Activated T-cell treated with anti-CD3 and anti-CD28 coated beads, Interleukin-2, amount 50 U/mL, for 72 hours (primary cell): ENCODE data around the gene PLD3. TPM values are rescaled to one million over a fixed set of nuclear protein-coding genes. Genes with fewer than 3 reads are reported as not detected.
A peak's percentile ranks its signal among the peaks of the same experiment; 100 is the strongest.
"Not testable (repeated sequence)": the region's sequence is repeated elsewhere in the genome, so short reads cannot be mapped to it uniquely, and the experiment has no call there.

Experiments
- ATAC-seq, 2 donors: fragments of 150-1000 bp; cut with Tn5 transposase; replicated peaks in 1 of 2; 2 replicates each; pipeline ENCODE4 v1.10.0; 2021; ENCODE audit warnings: moderate library complexity in 2 of 2, mild to moderate bottlenecking in 1 of 2
- DNase-seq, 2 donors: peaks; one replicate each; pipeline ENCODE4 v3.0.0; 2021 to 2022; ENCODE audit warnings: mixed read lengths in 1 of 2
- H3K27ac Mint-ChIP-seq: one replicate; pipeline ENCODE4 v1.8.0; 2022; ENCODE audit warnings: mild to moderate bottlenecking, moderate library complexity, mixed read lengths
- H3K27me3 Mint-ChIP-seq: one replicate; pipeline ENCODE4 v1.8.0; 2022; ENCODE audit warnings: low read depth, mixed read lengths
- H3K36me3 Mint-ChIP-seq, 2 donors: one replicate each; pipeline ENCODE4 v1.8.0; 2022; ENCODE audit warnings: mixed read lengths in 2 of 2, mild to moderate bottlenecking in 1 of 2; ENCODE audit not compliant: insufficient read depth in 2 of 2
- H3K4me1 Mint-ChIP-seq: one replicate; pipeline ENCODE4 v1.8.0; 2022; ENCODE audit warnings: low read depth, mixed read lengths
- H3K4me3 Mint-ChIP-seq, 2 donors: one replicate each; pipeline ENCODE4 v1.8.0; 2022; ENCODE audit warnings: mild to moderate bottlenecking in 2 of 2, mixed read lengths in 2 of 2, moderate library complexity in 2 of 2
- H3K9me3 Mint-ChIP-seq, 2 donors: one replicate each; pipeline ENCODE4 v1.8.0; 2022; ENCODE audit warnings: mixed read lengths in 2 of 2
- total RNA-seq, 2 donors: library from RNA; stranded (reverse); gene quantifications; one replicate each; pipeline ENCODE4 v1.2.3, GENCODE V29; 2022

Gene PLD3
- total RNA-seq, 2 donors from 2014 or later, result 99.8 to 102 TPM

- ATAC-seq (no peak), DNase-seq (no peak)
- no peaks in the 10 kb centered on the region for H3K36me3 Mint-ChIP-seq
- H3K4me3 Mint-ChIP-seq, result no peak overlapping the region
- no peak overlapping the region for H3K27ac Mint-ChIP-seq
- no peaks in the 10 kb centered on the region for H3K9me3 Mint-ChIP-seq
- peaks cover 24% of the 10 kb centered on the region for H3K4me1 Mint-ChIP-seq
- no peaks in the 10 kb centered on the region for H3K27me3 Mint-ChIP-seq
Measured at GRCh38 chr19:40407714-40408597, 59.5 kb downstream of the PLD3 start.

GRCh38 chr19:40408598-40408925 lies 60.1 kb downstream of the PLD3 start:
- H3K36me3 Mint-ChIP-seq, DNase-seq, H3K27ac Mint-ChIP-seq: not testable (repeated sequence)

GRCh38 chr19:40410030-40410389 lies 61.5 kb downstream of the PLD3 start:
- no peaks in the 10 kb centered on the region for H3K9me3 Mint-ChIP-seq
- peaks cover 8% of the 10 kb centered on the region for H3K4me1 Mint-ChIP-seq
- DNase-seq (no peak), ATAC-seq (no peak)
- H3K27ac Mint-ChIP-seq, result no peak overlapping the region
- H3K4me3 Mint-ChIP-seq, result no peak overlapping the region
- no peaks in the 10 kb centered on the region for H3K36me3 Mint-ChIP-seq
- H3K27me3 Mint-ChIP-seq, result no peaks in the 10 kb centered on the region

More at GRCh38 chr19:40408598-40408925, 60.1 kb downstream of the PLD3 start:
- ATAC-seq, H3K27me3 Mint-ChIP-seq, H3K9me3 Mint-ChIP-seq, H3K4me3 Mint-ChIP-seq: not testable (repeated sequence)
- peaks cover 18% of the 10 kb centered on the region for H3K4me1 Mint-ChIP-seq

GRCh38 chr19:40411125-40411842 lies 62.8 kb downstream of the PLD3 start:
- ATAC-seq, result no peak
- Mint-ChIP-seq H3K27ac (no peak overlapping the region), H3K4me1 (peaks cover 8% of the 10 kb centered on the region), H3K4me3 (no peak overlapping the region), H3K27me3 (no peaks in the 10 kb centered on the region), H3K36me3 (no peaks in the 10 kb centered on the region), H3K9me3 (no peaks in the 10 kb centered on the region)
- no peak for DNase-seq

GRCh38 chr19:40411958-40412499 lies 63.5 kb downstream of the PLD3 start:
- no peak for ATAC-seq
- no peaks in the 10 kb centered on the region for H3K27me3 Mint-ChIP-seq
- no peaks in the 10 kb centered on the region for H3K36me3 Mint-ChIP-seq
- no peak overlapping the region for H3K4me3 Mint-ChIP-seq
- DNase-seq, result no peak
- H3K9me3 Mint-ChIP-seq, result no peaks in the 10 kb centered on the region
- H3K4me1 Mint-ChIP-seq, result peaks cover 12% of the 10 kb centered on the region
- H3K27ac Mint-ChIP-seq, result no peak overlapping the region

- DNase-seq (no peak), ATAC-seq (no peak)
- H3K9me3 Mint-ChIP-seq, result no peaks in the 10 kb centered on the region
- no peak overlapping the region for H3K27ac Mint-ChIP-seq
- no peak overlapping the region for H3K4me3 Mint-ChIP-seq
- H3K27me3 Mint-ChIP-seq, result no peaks in the 10 kb centered on the region
- H3K36me3 Mint-ChIP-seq, result no peaks in the 10 kb centered on the region
- H3K4me1 Mint-ChIP-seq, result peaks cover 13% of the 10 kb centered on the region
Measured at GRCh38 chr19:40412866-40413265, 64.4 kb downstream of the PLD3 start.

- peaks cover 14% of the 10 kb centered on the region for H3K4me1 Mint-ChIP-seq
- no peak within 1 kb of the TSS for H3K4me3 Mint-ChIP-seq
- H3K27me3 Mint-ChIP-seq, result peaks cover 3% of the 10 kb centered on the region
- DNase-seq (no peak), ATAC-seq (no peak)
- H3K27ac Mint-ChIP-seq, result no peak within 1 kb of the TSS
- H3K36me3 Mint-ChIP-seq, result no peaks in the 10 kb centered on the region
- H3K9me3 Mint-ChIP-seq, result no peaks in the 10 kb centered on the region
Measured at GRCh38 chr19:40413291-40413845, 64.9 kb downstream of the PLD3 start, which contains the start of gene PRX. PRX (minus strand) TSS chr19:40413378; CDS start chr19:40407932, 5,446 bp downstream.

GRCh38 chr19:40414542-40415535 lies 66.3 kb downstream of the PLD3 start:
- ATAC-seq (no peak), DNase-seq (no peak)
- Mint-ChIP-seq H3K36me3 (no peaks in the 10 kb centered on the region), H3K27me3 (peaks cover 5% of the 10 kb centered on the region), H3K9me3 (no peaks in the 10 kb centered on the region), H3K27ac (no peak overlapping the region), H3K4me1 (peaks cover 23% of the 10 kb centered on the region), H3K4me3 (no peak overlapping the region)

GRCh38 chr19:40415768-40416167 lies 67.3 kb downstream of the PLD3 start:
- ATAC-seq (no peak), DNase-seq (no peak)
- Mint-ChIP-seq H3K9me3 (no peaks in the 10 kb centered on the region), H3K27me3 (peaks cover 5% of the 10 kb centered on the region), H3K4me1 (peaks cover 25% of the 10 kb centered on the region), H3K4me3 (no peak overlapping the region), H3K36me3 (no peaks in the 10 kb centered on the region), H3K27ac (no peak overlapping the region)

- Mint-ChIP-seq H3K9me3 (no peaks in the 10 kb centered on the region), H3K27ac (peak overlapping the region; percentile 5), H3K27me3 (peaks cover 5% of the 10 kb centered on the region), H3K4me3 (peak overlapping the region in 1 of 2 donors; percentile 6), H3K36me3 (no peaks in the 10 kb centered on the region), H3K4me1 (peaks cover 34% of the 10 kb centered on the region)
- no peak for ATAC-seq
- DNase-seq, result no peak
Measured at GRCh38 chr19:40416918-40417642, 68.6 kb downstream of the PLD3 start.

GRCh38 chr19:40417643-40417981 lies 69.1 kb downstream of the PLD3 start:
- no peak overlapping the region for H3K4me3 Mint-ChIP-seq
- H3K9me3 Mint-ChIP-seq, result no peaks in the 10 kb centered on the region
- peaks cover 5% of the 10 kb centered on the region for H3K27me3 Mint-ChIP-seq
- no peak for ATAC-seq
- DNase-seq, result no peak
- no peak overlapping the region for H3K27ac Mint-ChIP-seq
- H3K36me3 Mint-ChIP-seq, result no peaks in the 10 kb centered on the region
- peaks cover 39% of the 10 kb centered on the region for H3K4me1 Mint-ChIP-seq

GRCh38 chr19:40418040-40418439 lies 69.5 kb downstream of the PLD3 start:
- Mint-ChIP-seq H3K27me3 (peaks cover 5% of the 10 kb centered on the region), H3K36me3 (no peaks in the 10 kb centered on the region), H3K27ac (no peak overlapping the region), H3K4me1 (peaks cover 39% of the 10 kb centered on the region), H3K4me3 (no peak overlapping the region), H3K9me3 (no peaks in the 10 kb centered on the region)
- DNase-seq (no peak), ATAC-seq (no peak)
